ENCODE results near the gene C2CD3.
"Not testable (repeated sequence)": the region's sequence is repeated elsewhere in the genome, so short reads cannot be mapped to it uniquely, and the experiment has no call there.

The C2CD3 gene

GRCh38 chr11:74004046-74004695 is 166.6 kb downstream of the C2CD3 start:
- no peak for DNase-seq

- DNase-seq = no peak
Measured at GRCh38 chr11:74002832-74003231, 168.0 kb downstream of the C2CD3 start.

DNA sequence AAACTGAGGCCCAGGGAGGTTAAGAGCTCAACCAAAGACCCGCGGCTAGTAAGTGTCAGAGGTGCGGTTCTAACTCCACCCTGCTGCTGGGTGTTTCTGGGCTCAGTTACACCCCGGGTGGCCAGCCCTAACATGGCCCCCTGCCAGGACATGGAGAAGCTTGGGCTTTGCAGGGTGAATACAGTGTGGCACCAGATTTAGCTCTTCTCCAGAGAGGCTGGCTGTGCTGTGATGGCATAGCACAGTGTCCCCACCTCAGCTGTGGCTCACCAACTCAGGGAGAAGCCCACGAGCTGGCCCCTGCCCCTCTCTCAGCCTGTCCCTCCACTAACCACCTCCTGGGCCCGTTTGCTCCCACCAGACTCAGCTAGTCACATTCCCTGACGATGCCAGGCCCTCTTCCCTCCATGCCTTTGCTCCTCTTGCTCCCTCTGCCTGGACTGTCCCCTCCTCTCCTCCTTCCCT is 168.9 kb downstream of the C2CD3 start:
- no peak for DNase-seq

DNA sequence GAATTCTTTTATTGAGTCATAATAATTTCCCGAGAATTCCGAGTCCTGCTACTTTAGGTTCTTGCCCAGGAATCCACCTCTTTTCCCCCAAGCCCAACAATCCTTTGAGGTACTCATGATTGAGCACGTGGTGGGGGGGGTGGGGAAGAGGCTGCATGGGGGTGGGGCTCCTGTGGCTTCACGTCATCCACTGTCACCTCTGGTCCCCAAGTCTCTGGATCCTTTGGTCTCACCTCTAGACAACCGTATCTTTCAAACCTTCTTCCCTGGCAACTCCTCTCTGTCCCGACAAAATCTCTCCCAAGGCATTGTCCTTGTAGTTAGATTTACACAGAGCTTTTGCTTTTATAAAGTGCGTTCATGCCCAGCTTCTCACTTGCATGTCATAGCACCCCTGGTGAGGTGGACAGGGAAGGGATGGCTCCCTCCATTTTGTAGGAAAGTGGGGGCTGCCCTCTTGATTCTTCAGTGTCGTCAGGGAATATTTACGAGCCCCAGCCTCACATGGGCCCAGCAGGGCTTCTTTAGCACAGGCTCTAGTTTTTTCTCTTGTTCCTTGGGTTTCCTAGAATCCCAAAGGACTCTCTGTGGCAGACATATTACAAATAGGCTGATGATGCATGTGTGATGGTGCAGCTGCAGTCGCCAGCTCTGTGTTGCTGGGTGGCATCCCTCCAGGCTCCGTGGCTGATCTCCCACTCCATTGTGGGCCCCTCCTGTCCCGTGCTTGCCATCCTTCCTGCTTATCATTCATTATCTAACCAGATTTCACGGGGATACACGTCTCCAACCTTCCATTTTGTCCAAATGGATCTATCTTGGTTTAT is 170.3 kb downstream of the C2CD3 start:
- DNase-seq = no peak

DNA sequence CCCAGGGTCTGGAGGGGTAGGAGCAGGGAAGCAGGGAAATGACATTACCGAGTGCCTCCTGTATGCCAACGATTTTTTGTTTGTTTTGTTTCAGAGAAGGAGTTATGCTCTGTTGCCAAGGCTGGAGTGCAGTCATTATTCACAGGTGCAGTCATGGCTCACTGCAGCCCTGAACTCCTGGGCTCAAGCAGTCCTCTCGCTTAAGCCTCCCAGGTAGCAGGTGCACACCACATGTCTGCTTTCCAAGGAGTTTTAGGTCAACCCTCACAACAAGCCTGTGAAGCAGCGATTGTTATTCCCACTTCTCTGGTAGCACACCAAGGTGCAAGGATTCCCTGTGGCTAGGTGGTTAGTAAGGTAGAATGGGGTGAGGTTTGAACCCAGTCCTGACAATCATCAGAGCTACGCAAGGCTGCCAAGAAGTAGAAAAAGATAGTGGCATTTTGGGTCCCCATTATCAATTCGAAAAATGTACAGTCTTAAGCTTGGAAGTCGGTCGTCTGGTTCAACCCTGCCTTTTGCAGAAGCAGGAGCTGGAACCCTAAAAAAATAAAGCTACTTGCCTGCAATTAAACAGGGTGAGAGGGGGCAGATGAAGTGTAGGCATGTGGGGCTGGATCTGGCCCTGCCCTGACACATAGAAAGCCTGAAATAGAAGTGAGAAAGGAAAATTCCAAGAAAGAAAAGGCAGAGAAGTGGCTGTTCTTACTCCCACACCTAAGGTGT is 171.1 kb downstream of the C2CD3 start:
- no peak for DNase-seq

- no peak for DNase-seq
Measured at GRCh38 chr11:73998846-73999575, 171.8 kb downstream of the C2CD3 start.

- DNase-seq = no peak
Measured at GRCh38 chr11:73997120-73997770, 173.6 kb downstream of the C2CD3 start.

DNA sequence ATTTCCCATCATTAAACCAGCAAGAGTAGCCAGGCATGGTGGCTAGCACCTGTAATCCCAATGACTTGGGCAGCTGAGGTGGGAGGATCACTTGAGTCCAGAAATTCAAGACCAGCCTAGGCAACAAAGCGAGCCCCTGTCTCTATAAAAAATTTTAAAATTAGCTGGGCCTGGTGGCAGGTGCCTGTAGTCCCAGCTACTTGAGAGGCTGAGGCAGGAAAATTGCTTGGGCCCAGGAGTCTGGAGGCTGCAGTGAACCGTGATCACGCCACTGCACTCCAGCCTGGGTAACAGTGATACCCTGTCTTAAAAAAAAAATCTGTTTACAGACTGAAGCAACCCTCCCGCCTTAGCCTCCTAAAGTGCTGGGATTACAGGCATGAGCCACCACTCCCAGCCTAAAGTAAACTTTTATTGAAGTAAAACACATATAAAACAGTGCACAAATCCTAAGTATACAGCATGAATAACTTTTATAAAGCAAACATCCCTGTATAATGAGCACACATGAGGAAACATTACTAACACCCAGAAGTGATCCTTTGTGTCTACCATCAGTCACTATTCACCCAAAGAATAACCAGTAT is 174.5 kb downstream of the C2CD3 start:
- DNase-seq = no peak

- no peak for DNase-seq
Measured at GRCh38 chr11:73995731-73996130, 175.1 kb downstream of the C2CD3 start.

GRCh38 chr11:73995247-73995646 is 175.6 kb downstream of the C2CD3 start:
- DNase-seq = peak; percentile 80

DNA sequence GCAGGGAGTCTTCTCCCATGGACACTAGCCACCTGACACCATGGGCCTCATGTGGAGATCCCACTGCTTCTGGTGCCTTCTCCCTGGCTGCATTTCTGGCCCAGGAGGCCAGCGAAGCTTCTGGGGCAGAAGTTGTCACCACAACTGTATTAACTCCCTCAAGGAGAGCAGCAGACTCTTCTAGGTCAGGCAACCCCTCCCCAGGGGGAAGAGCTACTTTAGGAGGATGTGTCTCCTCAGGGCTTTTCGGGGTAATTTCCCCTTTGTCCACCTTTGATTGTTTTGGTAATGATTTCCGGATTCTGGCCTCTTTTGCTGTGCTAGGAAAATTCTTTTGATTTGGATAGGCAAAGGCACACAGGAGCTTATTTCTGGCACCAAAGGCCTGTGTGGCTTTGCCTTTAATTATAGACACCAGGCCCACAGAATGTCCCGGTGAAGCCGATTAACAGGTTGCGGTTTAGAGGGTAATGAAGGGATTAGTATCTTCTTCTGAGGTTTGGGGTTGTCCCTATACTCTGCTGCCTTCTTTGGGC is 179.3 kb downstream of the C2CD3 start:
- no peak for DNase-seq

GRCh38 chr11:73990730-73991129 is 180.1 kb downstream of the C2CD3 start:
- no peak for DNase-seq

GRCh38 chr11:73989156-73989555 is 181.6 kb downstream of the C2CD3 start:
- peak; percentile 39 for DNase-seq

- DNase-seq = no peak
Measured at GRCh38 chr11:73988227-73988626, 182.6 kb downstream of the C2CD3 start.

DNA sequence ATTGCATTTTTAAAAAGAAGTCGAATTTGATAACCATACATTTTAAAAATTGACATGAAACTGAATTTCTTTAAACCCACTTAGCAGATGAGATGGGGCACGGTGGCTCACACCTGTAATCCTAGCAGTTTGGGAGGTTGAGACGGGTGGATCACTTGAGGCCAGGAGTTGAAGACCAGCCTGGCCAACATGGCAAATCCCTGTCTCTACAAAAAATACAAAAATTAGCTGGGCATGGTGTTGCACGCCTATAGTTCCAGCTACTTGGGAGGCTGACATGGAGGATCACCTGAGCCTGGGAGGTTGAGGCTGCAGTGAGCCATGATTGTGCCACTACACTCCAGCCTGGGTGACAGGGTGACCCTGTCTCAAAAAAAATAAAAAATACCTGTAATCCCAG is 185.1 kb downstream of the C2CD3 start:
- not testable (repeated sequence) for DNase-seq

GRCh38 chr11:73983741-73984538 is 186.9 kb downstream of the C2CD3 start:
- peak; percentile 37 for DNase-seq

GRCh38 chr11:73982990-73983740 is 187.6 kb downstream of the C2CD3 start:
- peak; percentile 96 for DNase-seq

GRCh38 chr11:73982595-73982989 is 188.2 kb downstream of the C2CD3 start, which contains the start of gene UCP2:
TSS of gene UCP2 (minus strand) at chr11:73982843. CDS start at chr11:73978378, 4,465 bp downstream.
- peak; percentile 89 for DNase-seq

GRCh38 chr11:73981051-73981805 is 189.6 kb downstream of the C2CD3 start:
- no peak for DNase-seq
